HG02870 (cell line): ENCODE data around the gene PTGES3.

Source experiments
- ATAC-seq: cut with Tn5 transposase; IDR thresholded peaks from one replicate; pipeline ENCODE4 v1.9.1; 2021; ENCODE audit warnings: mild to moderate bottlenecking, moderate library complexity; ENCODE audit not compliant: unreplicated experiment

Gene PTGES3

DNA sequence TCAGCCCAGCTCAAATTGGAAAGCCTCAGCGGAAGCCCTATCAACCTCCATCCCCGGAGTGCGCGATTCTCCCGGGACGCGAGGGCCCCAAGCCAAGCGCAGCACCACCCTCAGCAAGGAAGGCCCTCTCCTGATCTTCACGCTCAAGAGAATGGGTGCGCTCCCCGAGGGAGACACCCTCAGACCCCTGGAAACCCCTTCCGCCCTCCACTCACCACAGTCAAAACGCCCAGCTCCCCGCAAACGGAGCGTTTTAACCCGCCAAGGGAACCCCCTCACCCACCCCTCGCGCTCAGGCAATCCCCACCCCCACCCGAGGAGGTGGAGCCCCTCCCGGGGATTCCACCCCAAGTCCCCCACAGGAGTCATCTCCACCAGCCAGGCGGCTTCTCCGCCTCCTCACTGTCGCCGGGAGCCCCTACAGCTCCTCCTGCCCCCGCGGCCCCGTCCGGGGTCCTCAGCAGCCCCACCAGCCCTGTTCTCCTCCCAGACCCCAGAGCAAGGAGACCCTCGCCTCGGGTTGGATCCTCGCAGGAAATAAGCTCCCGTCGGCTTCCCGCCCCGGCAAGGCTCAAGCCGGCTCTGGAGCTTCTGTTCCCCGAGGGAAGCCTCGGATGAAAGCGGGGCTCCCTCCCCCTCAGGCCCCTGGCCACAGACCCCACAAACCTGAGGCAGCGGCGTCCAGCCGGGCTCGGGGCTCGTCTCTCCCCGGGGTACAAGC is 58.5 kb downstream of the PTGES3 start:
- no peak for ATAC-seq

DNA sequence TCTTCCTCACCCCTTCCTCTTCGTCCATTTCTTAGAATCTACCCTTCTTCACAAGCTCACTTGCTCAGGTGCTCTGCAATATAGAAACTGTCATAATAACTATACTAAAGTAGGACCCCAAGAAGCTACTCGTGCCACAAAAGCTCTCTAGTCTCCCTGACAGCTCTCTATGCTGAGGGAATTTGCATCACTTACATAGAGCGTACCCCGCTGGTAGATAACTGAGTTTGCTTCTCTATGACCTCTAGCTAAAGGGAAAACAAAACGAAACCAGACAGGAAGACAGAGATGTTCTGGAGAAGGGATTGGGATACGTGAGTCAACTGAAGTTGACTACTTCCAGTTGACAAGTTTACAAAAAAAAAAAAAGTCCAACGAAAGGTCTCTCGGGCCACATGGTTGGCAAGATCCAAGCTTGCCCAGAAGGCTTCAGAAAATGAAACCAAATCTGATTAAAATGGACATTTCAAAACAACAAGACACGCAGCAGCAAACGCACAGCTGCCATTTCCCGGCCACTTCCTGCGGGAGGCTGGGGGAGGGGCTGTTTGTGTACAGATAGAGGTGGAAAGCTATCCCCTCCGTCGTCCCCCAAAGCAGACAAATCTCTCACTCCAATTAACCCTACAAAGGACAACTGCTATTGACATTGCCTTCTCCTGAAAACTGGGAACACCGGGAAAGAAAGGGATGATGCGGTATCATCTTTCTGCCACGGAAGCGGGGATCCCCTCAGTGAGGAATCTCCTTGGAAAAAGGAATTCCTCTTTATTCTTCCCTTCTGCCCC is 59.2 kb downstream of the PTGES3 start:
- no peak for ATAC-seq

DNA sequence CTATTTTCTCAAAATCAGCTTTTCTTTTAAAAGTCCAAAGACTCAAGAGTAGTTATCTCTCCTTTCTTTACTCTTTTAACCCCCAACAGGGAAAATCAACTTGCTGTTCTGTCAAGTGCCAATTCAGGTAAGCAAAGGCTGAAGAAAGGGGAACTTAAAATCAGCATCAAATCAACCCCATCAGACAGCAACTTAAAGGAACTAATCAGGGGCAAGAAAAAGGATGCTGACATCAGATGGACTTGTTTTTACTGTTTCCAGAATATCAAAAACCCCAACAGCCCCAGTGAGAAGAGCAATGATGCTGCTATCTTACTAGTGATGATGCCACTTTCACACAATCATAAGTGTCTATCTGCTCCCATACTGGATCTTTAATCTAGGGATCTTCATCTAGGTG is 61.4 kb downstream of the PTGES3 start:
- no peak for ATAC-seq

DNA sequence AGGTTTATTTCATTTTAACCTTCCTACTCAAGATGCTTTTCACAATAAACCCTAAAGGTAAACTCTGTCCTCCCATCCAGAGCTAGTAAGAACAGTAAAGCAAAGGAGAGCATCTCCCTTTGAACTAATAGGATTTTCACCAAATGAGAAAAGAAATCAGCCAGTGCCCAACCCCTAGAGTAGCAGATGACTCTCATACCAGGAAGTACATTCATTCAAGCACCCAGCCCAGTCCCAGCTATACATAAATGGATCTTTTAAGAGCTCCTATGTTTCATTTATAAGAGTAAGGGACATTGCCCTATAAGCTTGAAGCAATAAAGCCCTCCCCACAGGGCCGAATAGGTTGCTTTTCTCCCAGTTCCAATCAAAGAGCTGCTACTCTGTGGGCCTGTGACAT is 65.5 kb downstream of the PTGES3 start:
- ATAC-seq: no peak

DNA sequence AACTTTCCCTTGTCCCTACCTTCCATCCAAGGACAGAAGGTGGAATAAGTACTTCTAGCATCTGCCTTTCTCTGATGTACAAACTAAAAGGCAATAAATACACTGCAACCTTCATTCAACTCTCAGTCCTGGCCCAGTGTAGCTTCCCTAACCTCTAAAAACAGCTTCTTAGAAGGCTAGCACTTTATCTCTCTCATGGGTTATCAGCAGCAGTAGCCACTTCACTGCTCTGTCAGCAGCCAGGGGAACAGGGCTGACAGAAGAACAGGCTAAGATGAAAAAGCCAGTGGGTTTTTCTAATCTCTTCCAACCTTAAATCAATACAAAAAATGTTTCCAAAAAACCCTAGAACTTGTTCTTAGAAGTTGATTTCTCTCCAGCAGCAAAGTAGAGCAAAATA is 71.2 kb downstream of the PTGES3 start:
- no peak for ATAC-seq

DNA sequence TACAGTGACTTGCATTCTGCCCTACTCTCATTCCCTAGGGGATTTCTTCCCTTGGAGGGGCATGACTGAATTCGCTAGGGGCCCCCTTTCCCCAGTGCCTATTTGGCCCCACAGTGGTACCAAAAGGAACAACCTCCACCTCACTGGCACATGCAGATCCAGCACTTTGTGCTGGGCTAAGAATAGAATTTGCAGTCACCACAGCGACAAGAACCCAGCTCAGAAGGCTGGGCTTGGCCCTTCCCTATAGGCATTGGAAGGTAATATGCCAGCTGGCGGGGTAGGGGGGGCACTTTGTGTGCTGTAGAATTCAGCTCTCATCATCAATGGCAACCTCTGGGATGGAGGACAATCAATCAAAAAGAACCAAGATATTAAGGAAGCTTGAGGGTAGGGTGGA is 71.8 kb downstream of the PTGES3 start:
- ATAC-seq: no peak

DNA sequence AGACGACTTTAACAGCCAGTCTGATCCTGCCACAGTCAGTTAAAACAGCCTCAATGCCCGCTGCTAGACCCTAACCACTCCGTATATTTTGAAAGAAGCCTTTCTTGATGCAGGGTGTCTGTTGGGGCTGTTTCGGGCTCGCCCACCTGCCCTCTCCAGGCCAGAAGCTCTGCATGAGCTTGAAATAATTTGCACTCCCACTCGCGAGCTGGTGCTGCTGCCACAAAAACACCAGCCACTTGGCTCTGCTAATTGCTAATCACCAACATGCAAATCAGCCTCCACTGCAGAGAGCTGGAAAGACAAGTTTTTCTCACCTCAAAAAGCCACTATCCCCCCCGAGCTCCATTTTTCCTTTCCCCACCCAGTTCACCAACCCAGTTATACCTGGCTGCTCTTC is 73.5 kb downstream of the PTGES3 start:
- ATAC-seq: no peak
